Endothelial cell of umbilical vein (primary cell): ENCODE data around the gene SLITRK4. TPM values are rescaled to one million over a fixed set of nuclear protein-coding genes. Genes with fewer than 3 reads are reported as not detected.

Experiments
- BruUV-seq: library from RNA; stranded (reverse); fragments of 400-500 nt; replicated peaks from 2 replicates; lab custom pipeline; 2021; lab: Mats Ljungman, UMichigan
- CTCF ChIA-PET: fragments of 300-600, 350-600 bp; sonication (Branson Sonifier 250); formaldehyde crosslinking; loops from one replicate; lab custom pipeline; 2021; ENCODE audit warnings: antibody characterized with exemption, inconsistent platforms; lab: Charles Lee
- POLR2A ChIA-PET: fragments of 300-600, 350-600 bp; sonication (Branson Sonifier 250); formaldehyde crosslinking; loops from one replicate; lab custom pipeline; 2021; ENCODE audit warnings: antibody characterized with exemption, inconsistent platforms; lab: Charles Lee
- DNase-seq: peaks from one replicate; pipeline ENCODE4 v3.0.0-alpha.2; 2011; ENCODE audit warnings: low read depth, low spot score
- FAIRE-seq: peaks from 2 replicates; lab custom pipeline; 2011; peaks lifted over from hg19 to GRCh38; lab: Jason Lieb, UNC
- H2AFZ ChIP-seq: 2 replicates; pipeline ENCODE4 v1.6.0; 2012; ENCODE audit warnings: low read depth, low read length, control low read depth, inconsistent platforms
- H3K27ac ChIP-seq: 2 replicates; pipeline ENCODE4 v1.5.1; 2011; ENCODE audit warnings: low read depth, mild to moderate bottlenecking, control low read depth, low read length, moderate library complexity; ENCODE audit not compliant: insufficient read depth
- H3K27me3 ChIP-seq, 2 experiments: 2 replicates each; pipeline versions ENCODE4 v1.6.0 to v1.6.1; 2011; ENCODE audit warnings: low read length in 2 of 2, mixed read lengths in 1 of 2; ENCODE audit not compliant: control insufficient read depth in 2 of 2, insufficient read depth in 2 of 2
- H3K36me3 ChIP-seq, 2 experiments: 2 replicates in 1 of 2; 3 replicates in 1 of 2; pipeline ENCODE4 v1.5.1; 2011; ENCODE audit warnings: low read length in 2 of 2, mild to moderate bottlenecking in 1 of 2, moderate library complexity in 1 of 2; ENCODE audit not compliant: control insufficient read depth in 2 of 2, insufficient read depth in 2 of 2; ENCODE audit errors: extremely low read depth in 1 of 2
- H3K4me1 ChIP-seq: 3 replicates; pipeline ENCODE4 v1.5.1; 2011; ENCODE audit warnings: mild to moderate bottlenecking, low read length; ENCODE audit not compliant: control insufficient read depth, insufficient read depth; ENCODE audit errors: extremely low read depth
- H3K4me2 ChIP-seq: 2 replicates; pipeline ENCODE4 v1.6.1; 2011; ENCODE audit warnings: low read length, control low read depth, mixed read lengths; ENCODE audit not compliant: insufficient read depth
- H3K4me3 ChIP-seq, 3 experiments: fragments of 200-600 bp in 1 of 3; sonication (generic), shearing (Covaris generic) in 1 of 3; replicated peaks in 1 of 3; 2 replicates each; pipeline ENCODE4 v1.5.1; 2011 to 2016; ENCODE audit warnings: control low read depth in 3 of 3, low read length in 3 of 3, mild to moderate bottlenecking in 2 of 3, inconsistent platforms in 1 of 3, low read depth in 1 of 3, moderate library complexity in 1 of 3; ENCODE audit not compliant: insufficient read depth in 1 of 3
- H3K79me2 ChIP-seq: 2 replicates; pipeline ENCODE4 v1.6.0; 2012; ENCODE audit warnings: low read length, inconsistent platforms; ENCODE audit not compliant: control insufficient read depth, insufficient read depth
- H3K9ac ChIP-seq: replicated peaks from 2 replicates; pipeline ENCODE3; 2011; ENCODE audit warnings: low read length, control low read depth; ENCODE audit not compliant: insufficient read depth; ENCODE audit errors: extremely low read depth
- H3K9me1 ChIP-seq: replicated peaks from 3 replicates; pipeline ENCODE4 v1.6.0; 2011; ENCODE audit warnings: mild to moderate bottlenecking, low read length; ENCODE audit not compliant: control insufficient read depth, insufficient read depth; ENCODE audit errors: extremely low read depth
- H3K9me3 ChIP-seq: replicated peaks from 2 replicates; pipeline ENCODE4 v1.5.1; 2012; ENCODE audit warnings: low read length, inconsistent platforms; ENCODE audit not compliant: control insufficient read depth, insufficient read depth
- H4K20me1 ChIP-seq: replicated peaks from 2 replicates; pipeline ENCODE3; 2011; ENCODE audit warnings: mild to moderate bottlenecking, low read length; ENCODE audit not compliant: control insufficient read depth, insufficient read depth; ENCODE audit errors: extremely low read depth
- MYC ChIP-seq: IDR thresholded peaks from one replicate; pipeline ENCODE4 v1.6.1; 2011; ENCODE audit warnings: mild to moderate bottlenecking, low read depth, low read length
- POLR2A ChIP-seq: IDR thresholded peaks from 2 replicates; pipeline ENCODE4 v1.6.1; 2012; ENCODE audit warnings: low read depth, mild to moderate bottlenecking, control low read depth, low read length
- dilution Hi-C: fragments of 300-500 bp; cut with MboI; formaldehyde crosslinking; loops from one replicate; pipeline ENCODE4 v1.15.0; 2019; ENCODE audit warnings: low sequenced_read_pairs; ENCODE audit not compliant: extremely low pct_ligation_motif_present
- intact Hi-C: fragments of 100-400 bp; cut with micrococcal nuclease; formaldehyde crosslinking; loops from one replicate; pipeline ENCODE4 v1.10.0; 2022
- polyA plus RNA-seq, 4 experiments: library from polyadenylated mRNA; depleted of rRNA in 3 of 4; stranded (reverse) in 3 of 4; unstranded in 1 of 4; fragments of >200 nt; gene quantifications; 2 replicates each; pipeline versions ENCODE4 v1.2.1 to v1.2.3, GENCODE V29; 2011 to 2012; ENCODE audit warnings: missing spikeins in 1 of 4
- total RNA-seq: library from RNA; stranded (reverse); gene quantifications from 2 replicates; pipeline ENCODE4 v1.2.3, GENCODE V29; 2021
- TF ChIP-seq, protein P1 (sequence below), 2 donors: IDR thresholded peaks; 1 replicate in 1 of 2; 2 replicates in 1 of 2; pipeline ENCODE4 v1.5.1; 2011; ENCODE audit warnings: low read length in 2 of 2, mild to moderate bottlenecking in 2 of 2, moderate library complexity in 2 of 2, control low read depth in 1 of 2, inconsistent platforms in 1 of 2, low read depth in 1 of 2; ENCODE audit not compliant: insufficient read depth in 1 of 2; ENCODE audit errors: extremely low read depth in 1 of 2

SLITRK4 gene
- total and polyA plus RNA-seq, 2 donors (not counting 3 experiments of a cell fraction or from before 2014, with no cell fraction given), result 0.04 to 0.77 TPM

DNA sequence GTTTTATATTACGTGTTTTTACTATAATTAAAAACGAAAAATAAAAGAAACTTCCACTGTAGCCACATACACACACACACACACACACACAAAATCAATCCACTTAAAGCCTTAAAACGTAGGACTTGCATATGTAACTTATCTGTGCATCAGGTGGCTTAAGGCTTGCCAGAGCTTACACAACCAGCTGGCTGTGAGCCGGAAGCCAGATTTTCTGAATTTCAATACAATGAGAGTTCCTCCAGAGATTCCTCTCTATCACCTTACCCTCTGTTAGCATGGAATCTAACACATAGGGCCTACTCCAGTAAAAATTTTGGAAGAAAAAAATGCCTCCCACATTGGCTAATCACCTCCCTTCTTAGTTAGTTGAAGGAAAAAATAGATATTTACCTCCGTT, 27.9 kb upstream of the SLITRK4 start:
- FAIRE-seq, result no peak
- CTCF ChIA-PET, result no interaction called here
- dilution Hi-C loops (no loop called here), intact Hi-C loops (loop anchor here (10.0 kb wide), 1 partner anchor 1531 kb away; no protein-coding TSS in a partner anchor)
- Histone ChIP-seq H3K9me1 (no peaks in the 10 kb centered on the region), H3K79me2 (no peaks in the 10 kb centered on the region), H3K27ac (no peak overlapping the region), H3K9me3 (no peaks in the 10 kb centered on the region), H3K9ac (no peak overlapping the region), H3K27me3 (no peaks in the 10 kb centered on the region), H3K4me3 (no peak overlapping the region), H4K20me1 (no peaks in the 10 kb centered on the region), H3K36me3 (no peaks in the 10 kb centered on the region), H3K4me2 (no peak overlapping the region), H2AFZ (no peak overlapping the region), H3K4me1 (no peaks in the 10 kb centered on the region)
- POLR2A ChIA-PET, result no interaction called here
- DNase-seq, result no peak
- TF ChIP-seq POLR2A (no peak), MYC (no peak)
- TF ChIP-seq, protein P1, sequence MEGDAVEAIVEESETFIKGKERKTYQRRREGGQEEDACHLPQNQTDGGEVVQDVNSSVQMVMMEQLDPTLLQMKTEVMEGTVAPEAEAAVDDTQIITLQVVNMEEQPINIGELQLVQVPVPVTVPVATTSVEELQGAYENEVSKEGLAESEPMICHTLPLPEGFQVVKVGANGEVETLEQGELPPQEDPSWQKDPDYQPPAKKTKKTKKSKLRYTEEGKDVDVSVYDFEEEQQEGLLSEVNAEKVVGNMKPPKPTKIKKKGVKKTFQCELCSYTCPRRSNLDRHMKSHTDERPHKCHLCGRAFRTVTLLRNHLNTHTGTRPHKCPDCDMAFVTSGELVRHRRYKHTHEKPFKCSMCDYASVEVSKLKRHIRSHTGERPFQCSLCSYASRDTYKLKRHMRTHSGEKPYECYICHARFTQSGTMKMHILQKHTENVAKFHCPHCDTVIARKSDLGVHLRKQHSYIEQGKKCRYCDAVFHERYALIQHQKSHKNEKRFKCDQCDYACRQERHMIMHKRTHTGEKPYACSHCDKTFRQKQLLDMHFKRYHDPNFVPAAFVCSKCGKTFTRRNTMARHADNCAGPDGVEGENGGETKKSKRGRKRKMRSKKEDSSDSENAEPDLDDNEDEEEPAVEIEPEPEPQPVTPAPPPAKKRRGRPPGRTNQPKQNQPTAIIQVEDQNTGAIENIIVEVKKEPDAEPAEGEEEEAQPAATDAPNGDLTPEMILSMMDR (IDR thresholded peaks at IDR 0.05; ENCODE audit: extremely low read depth in 1 of 2, insufficient read depth in 1 of 2, low read depth in 1 of 2, low read length in 2 of 2), result no peak
- no TSS peak for BruUV-seq

DNA sequence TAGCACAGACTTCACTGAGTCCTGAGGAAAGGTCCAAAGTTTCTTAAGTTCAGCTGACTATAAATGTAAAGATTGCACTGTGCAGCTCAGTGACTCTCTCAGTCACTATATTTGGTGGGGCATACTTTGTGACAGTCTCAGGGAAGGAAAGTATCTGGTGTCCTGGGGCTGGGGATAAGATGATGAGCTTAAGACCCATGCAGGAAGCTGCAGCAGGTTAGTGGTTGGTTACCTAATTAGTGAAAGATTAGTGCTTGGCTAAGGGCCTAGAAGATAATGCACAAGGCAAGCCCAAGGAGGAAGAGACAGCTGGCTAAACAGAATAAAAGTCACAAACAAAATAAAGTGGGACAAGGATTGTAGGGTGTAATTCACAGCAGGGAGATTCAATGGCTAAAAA, 25.4 kb upstream of the SLITRK4 start:
- H3K27ac ChIP-seq, result no peak overlapping the region
- no peaks in the 10 kb centered on the region for H3K9me3 ChIP-seq
- intact Hi-C loops (loop anchor here (10.0 kb wide), 1 partner anchor 1534 kb away; no protein-coding TSS in a partner anchor), dilution Hi-C loops (no loop called here)
- FAIRE-seq (no peak), DNase-seq (no peak)
- no peak overlapping the region for H3K4me2 ChIP-seq
- H4K20me1 ChIP-seq, result no peaks in the 10 kb centered on the region
- TF ChIP-seq, protein P1 (IDR thresholded peaks at IDR 0.05; ENCODE audit: extremely low read depth in 1 of 2, insufficient read depth in 1 of 2, low read depth in 1 of 2, low read length in 2 of 2), result no peak
- no TSS peak for BruUV-seq
- ChIA-PET POLR2A (no interaction called here), CTCF (no interaction called here)
- no peaks in the 10 kb centered on the region for H3K4me1 ChIP-seq
- no peaks in the 10 kb centered on the region for H3K36me3 ChIP-seq
- no peak overlapping the region for H3K9ac ChIP-seq
- H3K9me1 ChIP-seq, result no peaks in the 10 kb centered on the region
- H2AFZ ChIP-seq, result no peak overlapping the region
- no peak overlapping the region for H3K4me3 ChIP-seq
- no peaks in the 10 kb centered on the region for H3K27me3 ChIP-seq
- H3K79me2 ChIP-seq, result no peaks in the 10 kb centered on the region
